ENCODE results near the gene STK38L.

Gene STK38L

DNA sequence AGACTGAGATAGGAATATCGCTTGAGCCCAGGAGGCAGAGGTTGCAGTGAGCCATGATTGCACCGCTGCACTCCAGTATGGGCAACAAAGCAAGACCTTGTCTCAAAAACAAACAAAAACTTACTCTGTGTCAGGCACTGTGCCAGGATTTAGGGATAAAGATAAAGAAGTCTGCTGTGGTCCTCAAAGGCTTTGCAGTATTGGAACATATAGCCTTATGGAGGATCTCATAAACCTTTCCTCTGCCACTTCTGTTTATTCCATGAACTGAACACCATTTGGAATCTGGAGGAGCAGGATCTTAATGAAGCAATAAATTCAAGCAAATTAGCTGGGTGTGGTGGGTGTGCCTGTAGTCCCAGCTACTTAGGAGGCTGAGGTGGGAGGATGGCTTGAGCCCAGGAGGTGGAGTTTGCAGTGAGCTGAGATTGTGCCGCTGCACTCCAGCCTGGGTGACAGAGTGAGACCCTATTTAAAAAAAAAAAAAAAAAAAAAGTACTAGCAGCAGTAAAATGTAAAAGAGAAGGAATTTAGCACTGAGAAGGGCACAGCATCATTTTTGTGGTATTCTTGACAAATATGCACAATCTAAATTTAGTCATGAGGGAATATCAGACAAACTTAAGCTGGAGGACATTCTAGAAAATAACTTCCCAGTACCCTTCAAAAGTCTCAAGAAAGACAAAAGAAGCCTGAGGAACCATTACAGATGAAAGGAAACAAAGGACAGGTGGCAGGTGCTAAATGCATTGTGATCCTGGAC, 115.7 kb downstream of the STK38L start:
- DNase-seq = peak; percentile 53

DNA sequence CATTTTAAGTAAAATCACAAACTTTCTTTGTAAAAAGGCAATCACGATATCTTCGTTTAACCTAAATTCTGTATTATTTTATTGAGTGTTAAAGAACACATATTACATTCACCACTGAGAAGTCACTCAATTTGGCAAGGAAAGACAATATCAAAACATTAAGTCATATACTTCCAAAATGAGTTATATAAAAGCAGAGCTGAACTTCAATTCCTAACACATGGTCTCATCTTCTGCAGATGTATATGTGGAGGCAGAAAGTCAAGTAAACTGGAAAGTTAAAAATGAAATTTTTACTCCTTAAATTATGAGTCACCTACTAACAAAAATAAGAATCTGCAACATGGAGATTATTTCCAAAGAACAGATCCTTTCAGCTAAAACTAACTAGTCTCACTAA, 117.3 kb downstream of the STK38L start:
- DNase-seq = peak; percentile 73

DNA sequence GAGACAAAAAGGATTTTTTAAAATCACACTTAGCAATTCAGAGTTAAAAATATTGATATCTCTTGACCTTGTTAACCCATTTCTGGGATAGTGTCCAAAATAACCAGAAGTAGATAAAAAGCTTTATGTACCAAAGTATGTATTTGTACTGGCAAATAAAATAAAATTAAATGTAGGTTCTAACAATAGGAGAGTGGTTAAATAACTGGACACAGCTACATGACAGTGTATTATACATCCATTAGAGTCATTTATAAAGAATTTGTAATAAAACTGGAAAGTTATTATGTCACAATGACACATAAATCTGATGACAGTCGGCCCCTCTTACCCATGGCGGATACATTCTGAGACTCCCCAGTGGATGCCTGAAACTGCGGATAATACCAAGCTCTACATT, 122.5 kb downstream of the STK38L start:
- peak; percentile 31 for DNase-seq

DNA sequence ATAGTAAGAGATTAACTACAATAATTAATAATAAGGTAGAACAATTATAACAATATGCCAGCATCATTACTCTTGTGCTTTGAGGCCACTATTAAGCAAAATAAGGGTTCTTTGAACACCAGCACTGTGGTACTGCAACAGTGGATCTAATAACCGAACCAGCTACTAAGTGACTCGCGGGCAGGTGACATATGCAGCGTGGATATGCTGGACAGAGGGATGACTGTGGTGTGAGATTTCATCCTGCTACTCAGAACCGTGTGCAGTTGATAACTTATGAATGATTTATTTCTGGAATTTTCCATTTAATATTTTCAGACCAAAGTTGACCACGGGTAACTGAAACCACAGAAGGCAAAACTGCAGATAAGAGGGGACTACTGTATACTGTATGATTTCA, 123.0 kb downstream of the STK38L start:
- DNase-seq = peak; percentile 31
